IMR-90 (cell line): ENCODE data around the gene MACROD1. TPM values are rescaled to one million over a fixed set of nuclear protein-coding genes. Genes with fewer than 3 reads are reported as not detected.

Experiments used
- ATAC-seq: fragments of 200-7000 bp; cut with Tn5 transposase; 2 replicates; pipeline ENCODE4 v1.9.1; 2020; ENCODE audit warnings: low read depth, mild to moderate bottlenecking, moderate library complexity
- BruUV-seq: library from RNA; stranded (reverse); fragments of 400-500 nt; replicated peaks from 2 replicates; lab custom pipeline; 2021; lab: Mats Ljungman, UMichigan
- CTCF ChIA-PET: fragments of 300-600 bp; formaldehyde crosslinking; extraction: SDS; loops from one replicate; lab custom pipeline; 2021; ENCODE audit warnings: antibody characterized with exemption; lab: Yijun Ruan, JAX
- POLR2A ChIA-PET: fragments of 300-600 bp; sonication (Branson Sonifier 250); formaldehyde crosslinking; loops from one replicate; lab custom pipeline; 2022; ENCODE audit warnings: antibody characterized with exemption; ENCODE audit not compliant: unreplicated experiment; lab: Charles Lee
- DNase-seq: peaks from one replicate; pipeline ENCODE4 v3.0.0; 2013
- H2AFZ ChIP-seq: replicated peaks from 2 replicates; pipeline ENCODE3; 2013; ENCODE audit warnings: low read length, mild to moderate bottlenecking; ENCODE audit not compliant: poor library complexity
- H2AK5ac ChIP-seq: 2 replicates; pipeline ENCODE4 v1.6.1; 2013; ENCODE audit warnings: low read depth, low read length, inconsistent platforms
- H2AK9ac ChIP-seq: replicated peaks from 2 replicates; pipeline ENCODE3; 2013; ENCODE audit warnings: mild to moderate bottlenecking, low read depth, low read length, moderate library complexity; ENCODE audit not compliant: poor library complexity
- H2BK120ac ChIP-seq: 2 replicates; pipeline ENCODE4 v1.6.1; 2013; ENCODE audit warnings: low read depth, low read length, inconsistent platforms
- H2BK15ac ChIP-seq: 3 replicates; pipeline ENCODE4 v1.6.1; 2013; ENCODE audit warnings: low read depth, low read length, inconsistent platforms
- H2BK20ac ChIP-seq: 2 replicates; pipeline ENCODE4 v1.6.1; 2013; ENCODE audit warnings: low read depth, mild to moderate bottlenecking, inconsistent platforms, low read length, moderate library complexity
- H2BK5ac ChIP-seq: 2 replicates; pipeline ENCODE4 v1.6.1; 2013; ENCODE audit warnings: mild to moderate bottlenecking, low read depth, low read length, inconsistent platforms; ENCODE audit not compliant: poor library complexity, severe bottlenecking
- H3K14ac ChIP-seq: replicated peaks from 2 replicates; pipeline ENCODE4 v1.6.1; 2013; ENCODE audit warnings: low read depth, low read length, inconsistent platforms
- H3K18ac ChIP-seq: 2 replicates; pipeline ENCODE4 v1.6.1; 2013; ENCODE audit warnings: low read depth, low read length, control low read depth
- H3K23ac ChIP-seq: 2 replicates; pipeline ENCODE4 v1.6.1; 2013; ENCODE audit warnings: low read depth, low read length, inconsistent platforms
- H3K27ac ChIP-seq: 2 replicates; pipeline ENCODE4 v1.5.1; 2013; ENCODE audit warnings: mild to moderate bottlenecking, control low read depth, low read length; ENCODE audit not compliant: insufficient read depth
- H3K27me3 ChIP-seq: 2 replicates; pipeline ENCODE4 v1.6.1; 2013; ENCODE audit warnings: low read length; ENCODE audit not compliant: control insufficient read depth, insufficient read depth
- H3K36me3 ChIP-seq: 2 replicates; pipeline ENCODE4 v1.6.1; 2013; ENCODE audit warnings: low read length, mixed read lengths; ENCODE audit not compliant: control insufficient read depth, insufficient read depth
- H3K4ac ChIP-seq: 2 replicates; pipeline ENCODE4 v1.6.1; 2013; ENCODE audit warnings: low read depth, low read length, inconsistent platforms
- H3K4me1 ChIP-seq: 2 replicates; pipeline ENCODE4 v1.6.1; 2013; ENCODE audit warnings: low read length, mixed read lengths; ENCODE audit not compliant: control insufficient read depth, insufficient read depth
- H3K4me2 ChIP-seq: 2 replicates; pipeline ENCODE4 v1.6.1; 2013; ENCODE audit warnings: low read depth, mild to moderate bottlenecking, control low read depth, low read length, moderate library complexity
- H3K4me3 ChIP-seq: 2 replicates; pipeline ENCODE4 v1.5.1; 2013; ENCODE audit warnings: low read depth, mild to moderate bottlenecking, control low read depth, low read length, moderate library complexity; ENCODE audit not compliant: insufficient read depth
- H3K56ac ChIP-seq: 2 replicates; pipeline ENCODE4 v1.6.1; 2013; ENCODE audit warnings: low read length, inconsistent platforms; ENCODE audit not compliant: insufficient read depth; ENCODE audit errors: extremely low read depth
- H3K79me1 ChIP-seq, 2 experiments: 2 replicates each; pipeline ENCODE4 v1.6.1; 2013; ENCODE audit warnings: low read length in 2 of 2, inconsistent platforms in 1 of 2, low read depth in 1 of 2
- H3K9ac ChIP-seq: 2 replicates; pipeline ENCODE4 v1.6.1; 2013; ENCODE audit warnings: low read depth, low read length, control low read depth
- H3K9me1 ChIP-seq: 2 replicates; pipeline ENCODE4 v1.6.1; 2013; ENCODE audit warnings: low read length, inconsistent platforms; ENCODE audit not compliant: insufficient read depth
- H3K9me3 ChIP-seq: 2 replicates; pipeline ENCODE4 v1.6.1; 2013; ENCODE audit warnings: low read length; ENCODE audit not compliant: control insufficient read depth, insufficient read depth
- H4K20me1 ChIP-seq: 2 replicates; pipeline ENCODE4 v1.6.1; 2013; ENCODE audit warnings: low read length, inconsistent platforms; ENCODE audit not compliant: insufficient read depth
- H4K5ac ChIP-seq: 2 replicates; pipeline ENCODE4 v1.6.1; 2013; ENCODE audit warnings: mild to moderate bottlenecking, low read depth, low read length, control low read depth
- H4K8ac ChIP-seq, 2 experiments: 2 replicates each; pipeline ENCODE4 v1.6.1; 2013; ENCODE audit warnings: low read depth in 2 of 2, low read length in 2 of 2, control low read depth in 1 of 2, inconsistent platforms in 1 of 2
- H4K91ac ChIP-seq: 2 replicates; pipeline ENCODE4 v1.6.1; 2013; ENCODE audit warnings: low read depth, low read length, inconsistent platforms; ENCODE audit not compliant: insufficient read depth
- CHD1 ChIP-seq: IDR thresholded peaks from 2 replicates; pipeline ENCODE4 v1.6.1; 2012; ENCODE audit warnings: low read depth, low read length, improper control_type of control experiment
- FOS ChIP-seq: fragments of 150-350 bp; IDR thresholded peaks from 2 replicates; pipeline ENCODE4 v1.6.1; 2016; ENCODE audit warnings: low read depth, low read length
- MXI1 ChIP-seq: IDR thresholded peaks from 2 replicates; pipeline ENCODE4 v1.6.1; 2012; ENCODE audit warnings: low read depth, mild to moderate bottlenecking, low read length, moderate library complexity, borderline replicate concordance
- RCOR1 ChIP-seq: IDR thresholded peaks from 2 replicates; pipeline ENCODE4 v1.6.1; 2012; ENCODE audit warnings: mild to moderate bottlenecking, low read length, improper control_type of control experiment; ENCODE audit not compliant: insufficient replicate concordance
- WGBS, 2 experiments: methylation state at CpG; one replicate each; pipeline versions ENCODE4 v1.1.5 to v1.1.7; 2013; ENCODE audit warnings: missing lambda C conversion rate in 2 of 2; ENCODE audit not compliant: insufficient read length in 1 of 2; ENCODE audit errors: extremely low coverage in 2 of 2; 5-methylcytosine and 5-hydroxymethylcytosine counted together
- dilution Hi-C: fragments of 300-500 bp; cut with HindIII; formaldehyde crosslinking; loops from one replicate; pipeline ENCODE4 v1.14.3; 2018; ENCODE audit warnings: low sequenced_read_pairs; ENCODE audit not compliant: unreplicated experiment
- in situ Hi-C: fragments of 300-500 bp; cut with MboI; formaldehyde crosslinking; loops from 3 replicates; pipeline ENCODE4 v1.14.3; 2019; ENCODE audit warnings: low sequenced_read_pairs, inconsistent platforms, mixed read lengths
- intact Hi-C: fragments of 100-400 bp; cut with micrococcal nuclease; formaldehyde crosslinking; loops from 2 replicates; pipeline ENCODE4 v1.10.0; 2022
- polyA plus RNA-seq, 3 experiments: library from polyadenylated mRNA; depleted of rRNA; stranded (reverse); fragments of >200 nt; gene quantifications; 2 replicates each; pipeline ENCODE4 v1.2.3, GENCODE V29; 2012; ENCODE audit warnings: low replicate concordance in 1 of 3
- total RNA-seq: library from RNA; depleted of rRNA; stranded (reverse); fragments of >200 nt; gene quantifications from 2 replicates; pipeline ENCODE4 v1.2.3, GENCODE V29; 2012

Gene MACROD1
- total and polyA plus RNA-seq, 2 of the 4 experiments (the other 2 are of a cell fraction) = 2.5 to 9.3 TPM

GRCh38 chr11:64102005-64102738 is 63.7 kb downstream of the MACROD1 start:
- Histone ChIP-seq H3K9me1 (no peaks in the 10 kb centered on the region), H2BK5ac (no peak overlapping the region), H2BK120ac (no peak overlapping the region), H3K56ac (no peak overlapping the region), H4K20me1 (peaks cover 3% of the 10 kb centered on the region; the same call in 1 of the 2 replicates), H2AFZ (no peak overlapping the region), H2AK5ac (no peak overlapping the region), H4K8ac (no peak overlapping the region), H3K27ac (no peak overlapping the region), H3K18ac (no peak overlapping the region), H3K23ac (no peak overlapping the region), H2AK9ac (no peak overlapping the region), H3K79me1 (no peaks in the 10 kb centered on the region), H3K36me3 (no peaks in the 10 kb centered on the region), H4K5ac (no peak overlapping the region), H4K91ac (no peak overlapping the region), H3K9ac (no peak overlapping the region), H3K4me2 (no peak overlapping the region), H3K14ac (no peak overlapping the region), H3K4me3 (no peak overlapping the region), H2BK20ac (no peak overlapping the region), H3K27me3 (peaks cover 11% of the 10 kb centered on the region), H3K9me3 (no peaks in the 10 kb centered on the region), H3K4ac (no peak overlapping the region), H2BK15ac (no peak overlapping the region), H3K4me1 (no peaks in the 10 kb centered on the region; the same call in 1 of the 2 replicates)
- dilution Hi-C loops (no loop called here), intact Hi-C loops (no loop called here), in situ Hi-C loops (no loop called here)
- no CpG with 5 or more reads among the region's 15 CpGs for WGBS, 2 experiments
- ChIA-PET CTCF (interaction anchor here (0.6 kb wide), 1 partner anchor 19 kb away, joined by 3 read pairs; no protein-coding TSS in a partner anchor), POLR2A (no interaction called here)
- DNase-seq (no peak), ATAC-seq (no peak)
- TF ChIP-seq CHD1 (no peak), FOS (no peak), MXI1 (no peak), RCOR1 (no peak)
- no TSS peak for BruUV-seq
